Measurements from ENCODE around the gene EHD2.
"Not testable (repeated sequence)": the region's sequence is repeated elsewhere in the genome, so short reads cannot be mapped to it uniquely, and the experiment has no call there.

The EHD2 gene

GRCh38 chr19:47777245-47778048 is 64.2 kb downstream of the EHD2 start:
- DNase-seq: not testable (repeated sequence)

GRCh38 chr19:47778049-47778953 is 65.1 kb downstream of the EHD2 start, which contains the start of gene SELENOW:
Gene SELENOW, plus strand, starts transcription at chr19:47778703. Its CDS starts 83 bp downstream, at chr19:47778786.
- DNase-seq: peak; percentile 66 to 72

GRCh38 chr19:47778954-47779351 is 65.7 kb downstream of the EHD2 start:
- DNase-seq: no peak

- DNase-seq: no peak
These were observed 66.4 kb downstream of the EHD2 start for GRCh38 chr19:47779524-47780214.

- no peak for DNase-seq
These were observed 67.0 kb downstream of the EHD2 start for GRCh38 chr19:47780215-47780551.

DNA sequence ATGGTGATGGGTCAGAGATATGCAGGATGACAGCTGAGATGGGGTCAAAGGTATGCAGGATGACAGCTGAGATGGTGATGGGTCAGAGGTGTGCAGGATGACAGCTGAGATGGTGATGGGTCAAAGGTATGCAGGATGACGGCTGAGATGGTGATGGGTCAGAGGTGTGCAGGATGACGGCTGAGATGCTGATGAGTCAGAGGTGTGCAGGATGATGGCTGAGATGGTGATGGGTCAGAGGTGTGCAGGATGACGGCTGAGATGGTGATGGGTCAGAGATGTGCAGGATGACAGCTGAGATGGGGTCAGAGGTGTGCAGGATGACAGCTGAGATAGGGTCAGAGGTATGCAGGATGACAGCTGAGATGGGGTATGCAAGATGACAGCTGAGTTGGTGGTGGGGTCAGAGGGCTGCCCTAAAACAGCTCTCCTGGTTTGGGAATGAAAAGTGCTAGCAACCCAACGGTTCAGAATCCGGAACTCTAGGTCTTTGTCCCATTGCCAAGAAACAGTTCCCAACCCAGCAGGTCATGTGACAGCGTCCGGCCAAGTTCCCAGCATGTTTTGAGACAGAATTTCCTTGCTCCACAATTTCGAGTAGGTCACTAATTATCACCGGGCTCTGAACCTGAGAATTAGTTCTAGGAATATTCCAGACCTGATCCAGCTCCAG is 68.5 kb downstream of the EHD2 start:
- DNase-seq: no peak

DNA sequence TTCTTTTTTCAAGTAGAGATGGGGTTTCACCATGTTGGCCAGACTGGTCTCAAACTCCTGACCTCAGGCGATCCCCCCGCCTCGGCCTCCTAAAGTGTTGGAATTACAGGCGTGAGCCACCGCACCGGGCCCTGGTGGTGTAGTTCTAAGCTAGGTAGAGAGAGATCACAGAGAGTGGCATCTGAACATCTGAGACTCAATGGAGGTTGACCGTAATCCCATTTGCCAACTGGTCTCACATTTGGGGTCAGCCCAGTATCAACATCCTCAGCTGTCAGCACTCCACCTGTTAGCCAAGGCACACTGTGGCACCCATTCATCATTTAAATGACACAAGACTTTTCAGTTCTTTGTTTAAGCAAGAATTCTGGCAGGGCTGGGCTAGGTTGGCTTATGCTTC is 73.3 kb downstream of the EHD2 start:
- no peak for DNase-seq

- not testable (repeated sequence) for DNase-seq
These were observed 74.1 kb downstream of the EHD2 start for GRCh38 chr19:47787307-47787706.

DNA sequence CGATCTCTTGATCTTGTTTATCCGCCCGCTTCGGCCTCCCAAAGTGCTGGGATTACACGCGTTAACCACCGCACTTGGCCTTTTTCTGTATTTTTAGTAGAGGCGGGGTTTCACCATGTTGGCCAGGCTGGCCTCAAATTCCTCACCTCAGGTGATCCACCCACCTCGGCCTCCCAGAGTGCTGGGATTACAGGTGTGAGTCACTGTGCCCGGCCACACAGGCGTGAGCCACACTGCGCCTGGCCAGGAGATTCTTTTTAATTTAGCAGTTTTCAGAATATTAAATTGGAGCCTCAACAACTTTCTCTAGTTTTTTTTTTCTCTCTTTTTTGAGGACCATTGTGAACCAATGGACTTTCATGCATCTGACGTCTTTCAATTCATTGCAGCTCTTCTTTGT is 76.6 kb downstream of the EHD2 start:
- DNase-seq: not testable (repeated sequence)

DNA sequence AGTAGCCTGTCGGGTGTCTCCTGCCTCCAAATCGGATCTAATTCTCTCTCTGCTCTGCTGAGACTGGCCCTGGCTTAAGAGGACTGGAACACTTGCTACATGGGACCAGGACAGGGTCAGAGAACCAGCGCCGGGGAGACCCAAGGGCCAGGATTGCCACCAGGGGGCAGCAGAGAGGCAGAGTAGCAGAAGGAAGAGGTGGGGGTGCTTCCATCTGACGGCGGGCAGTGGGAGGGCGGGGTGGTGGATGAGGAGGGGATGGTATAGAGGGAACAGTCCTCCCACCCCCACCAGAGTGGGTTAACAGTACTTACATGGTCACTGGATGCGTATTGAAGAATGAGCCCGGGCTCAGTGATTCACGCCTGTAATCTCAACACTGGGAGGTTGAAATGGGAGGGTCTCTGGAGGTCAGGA is 77.2 kb downstream of the EHD2 start:
- peak; percentile 93 to 95 for DNase-seq

GRCh38 chr19:47792616-47793015 is 79.4 kb downstream of the EHD2 start:
- no peak for DNase-seq
